ENCODE results near the gene IQCB1.
"Not testable (repeated sequence)": the region's sequence is repeated elsewhere in the genome, so short reads cannot be mapped to it uniquely, and the experiment has no call there.

Gene IQCB1

DNA sequence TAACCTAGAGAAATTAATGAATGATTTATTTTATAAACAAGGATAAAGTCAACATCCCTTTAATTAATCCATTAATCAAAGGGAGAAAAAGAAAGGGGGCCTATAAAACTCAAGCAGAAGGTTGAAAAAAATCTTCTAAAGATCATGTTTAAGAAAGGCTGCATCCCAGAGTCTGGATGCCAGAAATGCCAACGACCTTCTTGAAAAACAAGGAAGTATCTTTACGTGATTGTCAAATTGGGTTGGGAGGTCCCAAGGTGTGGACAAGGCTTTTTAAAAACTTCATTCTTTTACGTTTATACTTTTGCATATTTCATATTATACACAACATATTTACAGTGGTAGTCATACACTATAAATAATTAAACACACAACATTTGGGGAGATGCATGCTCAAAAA is 86.9 kb downstream of the IQCB1 start:
- Histone ChIP-seq H3K36me3 (ENCODE audit: control insufficient read depth in 1 of 2, insufficient read depth in 2 of 2, low read depth in 1 of 2, low read length in 2 of 2) (peaks cover 0 to 10% of the 10 kb centered on the region in 2 experiments), H2BK5ac (ENCODE audit: low read depth, low read length, poor library complexity, severe bottlenecking) (no peak overlapping the region), H3K27ac (ENCODE audit: low read length, poor library complexity, severe bottlenecking) (no peak overlapping the region), H3K23ac (ENCODE audit: low read length in 2 of 2) (no peak overlapping the region), H4K8ac (ENCODE audit: low read length) (no peak overlapping the region), H2BK12ac (ENCODE audit: low read length in 2 of 2) (no peak overlapping the region), H3K4me2 (ENCODE audit: low read length, poor library complexity, severe bottlenecking) (peak overlapping the region; percentile 93), H3K9ac (ENCODE audit: low read length) (peak overlapping the region; percentile 99), H3K4me1 (ENCODE audit: control insufficient read depth, insufficient read depth, low read depth, low read length) (no peaks in the 10 kb centered on the region), H2AFZ (ENCODE audit: low read depth, low read length) (no peak overlapping the region), H3K27me3 (ENCODE audit: control insufficient read depth in 1 of 2, insufficient read depth in 1 of 2, low read length in 2 of 2) (peaks cover 0 to 3% of the 10 kb centered on the region in 2 experiments), H3K79me1 (replicated peaks; ENCODE audit: low read length, poor library complexity, severe bottlenecking) (peaks cover 6% of the 10 kb centered on the region), H2AK5ac (ENCODE audit: low read length, severe bottlenecking) (no peak overlapping the region), H4K91ac (ENCODE audit: low read length) (no peak overlapping the region), H2BK120ac (ENCODE audit: low read depth, low read length) (no peak overlapping the region), H2BK15ac (ENCODE audit: low read depth, poor library complexity, severe bottlenecking) (no peak overlapping the region), H3K9me3 (ENCODE audit: control insufficient read depth, low read length) (no peaks in the 10 kb centered on the region), H3K4me3 (ENCODE audit: insufficient read depth in 1 of 2, low read depth in 1 of 2, low read length in 2 of 2) (peak overlapping the region in 1 of 2 experiments; percentile 85), H3K4ac (ENCODE audit: low read depth in 1 of 2, low read length in 2 of 2) (no peak overlapping the region), H3K18ac (ENCODE audit: low read depth in 1 of 2, low read length in 2 of 2) (no peak overlapping the region), H3K14ac (ENCODE audit: low read length in 2 of 2) (no peak overlapping the region)
- no CpG with 5 or more reads among the region's 3 CpGs for WGBS
- peak; percentile 14 for DNase-seq

GRCh38 chr3:121743106-121743505 is 91.8 kb downstream of the IQCB1 start:
- not testable (repeated sequence) for H3K79me1 ChIP-seq (replicated peaks; ENCODE audit: low read length, poor library complexity, severe bottlenecking); H2AFZ ChIP-seq (ENCODE audit: low read depth, low read length); H3K4me1 ChIP-seq (ENCODE audit: control insufficient read depth, insufficient read depth, low read depth, low read length); H2BK120ac ChIP-seq (ENCODE audit: low read depth, low read length); H3K27me3 ChIP-seq (ENCODE audit: control insufficient read depth in 1 of 2, insufficient read depth in 1 of 2, low read length in 2 of 2); H3K23ac ChIP-seq (ENCODE audit: low read length in 2 of 2); H4K8ac ChIP-seq (ENCODE audit: low read length); H3K9ac ChIP-seq (ENCODE audit: low read length); H3K4ac ChIP-seq (ENCODE audit: low read depth in 1 of 2, low read length in 2 of 2); H4K91ac ChIP-seq (ENCODE audit: low read length); H3K9me3 ChIP-seq (ENCODE audit: control insufficient read depth, low read length); H2BK12ac ChIP-seq (ENCODE audit: low read length in 2 of 2); H2BK15ac ChIP-seq (ENCODE audit: low read depth, poor library complexity, severe bottlenecking); H2BK5ac ChIP-seq (ENCODE audit: low read depth, low read length, poor library complexity, severe bottlenecking); H3K27ac ChIP-seq (ENCODE audit: low read length, poor library complexity, severe bottlenecking); H2AK5ac ChIP-seq (ENCODE audit: low read length, severe bottlenecking); H3K18ac ChIP-seq (ENCODE audit: low read depth in 1 of 2, low read length in 2 of 2); H3K4me2 ChIP-seq (ENCODE audit: low read length, poor library complexity, severe bottlenecking); H3K4me3 ChIP-seq (ENCODE audit: insufficient read depth in 1 of 2, low read depth in 1 of 2, low read length in 2 of 2); H3K14ac ChIP-seq (ENCODE audit: low read length in 2 of 2); DNase-seq
- peaks cover 0 to 16% of the 10 kb centered on the region in 2 experiments for H3K36me3 ChIP-seq (ENCODE audit: control insufficient read depth in 1 of 2, insufficient read depth in 2 of 2, low read depth in 1 of 2, low read length in 2 of 2)
- 93% methylated on average over 2 of the region's 2 CpGs for WGBS

DNA sequence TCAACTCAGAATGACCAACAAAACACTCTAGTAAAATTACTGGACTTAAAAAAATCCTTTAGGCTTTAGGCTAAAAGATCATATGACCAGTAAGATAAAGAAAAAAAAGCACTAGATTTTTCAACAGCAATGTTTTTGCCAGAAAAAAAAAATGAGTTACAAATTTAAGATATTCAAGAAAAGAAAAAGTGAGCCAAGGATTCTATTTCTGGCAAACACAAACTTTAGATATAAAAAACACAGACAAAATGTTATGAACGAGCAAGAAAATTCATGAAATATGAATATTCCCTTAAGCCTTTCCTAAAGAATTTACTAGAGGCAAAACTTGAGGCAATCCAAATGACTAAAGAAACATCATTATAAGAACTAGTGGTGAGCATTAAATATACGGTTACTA is 94.0 kb downstream of the IQCB1 start:
- no peak for DNase-seq
- Histone ChIP-seq H3K4me1 (ENCODE audit: control insufficient read depth, insufficient read depth, low read depth, low read length) (no peaks in the 10 kb centered on the region), H3K36me3 (ENCODE audit: control insufficient read depth in 1 of 2, insufficient read depth in 2 of 2, low read depth in 1 of 2, low read length in 2 of 2) (peaks cover 0 to 16% of the 10 kb centered on the region in 2 experiments), H3K27ac (ENCODE audit: low read length, poor library complexity, severe bottlenecking) (no peak overlapping the region), H2AFZ (ENCODE audit: low read depth, low read length) (no peak overlapping the region), H4K8ac (ENCODE audit: low read length) (no peak overlapping the region), H3K27me3 (ENCODE audit: control insufficient read depth in 1 of 2, insufficient read depth in 1 of 2, low read length in 2 of 2) (no peaks in the 10 kb centered on the region), H2BK120ac (ENCODE audit: low read depth, low read length) (no peak overlapping the region), H2BK12ac (ENCODE audit: low read length in 2 of 2) (no peak overlapping the region), H2BK5ac (ENCODE audit: low read depth, low read length, poor library complexity, severe bottlenecking) (no peak overlapping the region), H4K91ac (ENCODE audit: low read length) (no peak overlapping the region), H3K14ac (ENCODE audit: low read length in 2 of 2) (no peak overlapping the region), H2BK15ac (ENCODE audit: low read depth, poor library complexity, severe bottlenecking) (no peak overlapping the region), H3K4me3 (ENCODE audit: insufficient read depth in 1 of 2, low read depth in 1 of 2, low read length in 2 of 2) (no peak overlapping the region), H3K4me2 (ENCODE audit: low read length, poor library complexity, severe bottlenecking) (no peak overlapping the region), H3K79me1 (replicated peaks; ENCODE audit: low read length, poor library complexity, severe bottlenecking) (peaks cover 4% of the 10 kb centered on the region), H3K9me3 (ENCODE audit: control insufficient read depth, low read length) (no peaks in the 10 kb centered on the region), H2AK5ac (ENCODE audit: low read length, severe bottlenecking) (no peak overlapping the region), H3K4ac (ENCODE audit: low read depth in 1 of 2, low read length in 2 of 2) (no peak overlapping the region), H3K23ac (ENCODE audit: low read length in 2 of 2) (no peak overlapping the region), H3K9ac (ENCODE audit: low read length) (no peak overlapping the region), H3K18ac (ENCODE audit: low read depth in 1 of 2, low read length in 2 of 2) (no peak overlapping the region)
- 100% methylated on average over 1 of the region's 2 CpGs for WGBS

- H2AFZ ChIP-seq (ENCODE audit: low read depth, low read length), result no peak overlapping the region
- no peak overlapping the region for H4K8ac ChIP-seq (ENCODE audit: low read length)
- DNase-seq, result no peak
- no peak overlapping the region for H3K23ac ChIP-seq (ENCODE audit: low read length in 2 of 2)
- H2BK120ac ChIP-seq (ENCODE audit: low read depth, low read length), result no peak overlapping the region
- H3K27ac ChIP-seq (ENCODE audit: low read length, poor library complexity, severe bottlenecking), result no peak overlapping the region
- no peak overlapping the region for H2AK5ac ChIP-seq (ENCODE audit: low read length, severe bottlenecking)
- no peak overlapping the region for H3K4ac ChIP-seq (ENCODE audit: low read depth in 1 of 2, low read length in 2 of 2)
- H2BK12ac ChIP-seq (ENCODE audit: low read length in 2 of 2), result no peak overlapping the region
- H2BK5ac ChIP-seq (ENCODE audit: low read depth, low read length, poor library complexity, severe bottlenecking), result no peak overlapping the region
- peaks cover 4% of the 10 kb centered on the region for H3K79me1 ChIP-seq (replicated peaks; ENCODE audit: low read length, poor library complexity, severe bottlenecking)
- H2BK15ac ChIP-seq (ENCODE audit: low read depth, poor library complexity, severe bottlenecking), result no peak overlapping the region
- H3K27me3 ChIP-seq (ENCODE audit: control insufficient read depth in 1 of 2, insufficient read depth in 1 of 2, low read length in 2 of 2), result no peaks in the 10 kb centered on the region
- no peaks in the 10 kb centered on the region for H3K9me3 ChIP-seq (ENCODE audit: control insufficient read depth, low read length)
- H3K4me1 ChIP-seq (ENCODE audit: control insufficient read depth, insufficient read depth, low read depth, low read length), result no peaks in the 10 kb centered on the region
- H3K4me3 ChIP-seq (ENCODE audit: insufficient read depth in 1 of 2, low read depth in 1 of 2, low read length in 2 of 2), result no peak overlapping the region
- H3K18ac ChIP-seq (ENCODE audit: low read depth in 1 of 2, low read length in 2 of 2), result no peak overlapping the region
- H3K36me3 ChIP-seq (ENCODE audit: control insufficient read depth in 1 of 2, insufficient read depth in 2 of 2, low read depth in 1 of 2, low read length in 2 of 2), result peaks cover 0 to 9% of the 10 kb centered on the region in 2 experiments
- H3K4me2 ChIP-seq (ENCODE audit: low read length, poor library complexity, severe bottlenecking), result no peak overlapping the region
- no peak overlapping the region for H3K14ac ChIP-seq (ENCODE audit: low read length in 2 of 2)
- H3K9ac ChIP-seq (ENCODE audit: low read length), result no peak overlapping the region
- H4K91ac ChIP-seq (ENCODE audit: low read length), result no peak overlapping the region
Observed at GRCh38 chr3:121739902-121740301, 95.0 kb downstream of the IQCB1 start.
